BE2C (cell line): ENCODE data around the gene TMEM151A.

Experiments used
- DNase-seq: peaks from one replicate; pipeline ENCODE4 v3.0.0-alpha.2; 2020
- H3K27me3 ChIP-seq: fragments of 250-450 bp; sonication (Bioruptor Pico); 2 replicates; pipeline ENCODE4 v1.5.1; 2020; ENCODE audit warnings: mild to moderate bottlenecking
- H3K36me3 ChIP-seq: fragments of 250-450 bp; sonication (Bioruptor Pico); 2 replicates; pipeline ENCODE4 v1.5.1; 2020; ENCODE audit warnings: mild to moderate bottlenecking
- H3K4me1 ChIP-seq: fragments of 250-450 bp; sonication (Bioruptor Pico); 2 replicates; pipeline ENCODE4 v1.5.1; 2020
- H3K4me3 ChIP-seq: 2 replicates; pipeline ENCODE4 v1.5.1; 2011; ENCODE audit warnings: low read depth, low read length
- H3K9me3 ChIP-seq: fragments of 250-450 bp; sonication (Bioruptor Pico); 2 replicates; pipeline ENCODE4 v1.5.1; 2020
- CTCF ChIP-seq: IDR thresholded peaks from 2 replicates; pipeline ENCODE4 v1.5.1; 2012; ENCODE audit warnings: mild to moderate bottlenecking, low read depth, low read length

TMEM151A gene

DNA sequence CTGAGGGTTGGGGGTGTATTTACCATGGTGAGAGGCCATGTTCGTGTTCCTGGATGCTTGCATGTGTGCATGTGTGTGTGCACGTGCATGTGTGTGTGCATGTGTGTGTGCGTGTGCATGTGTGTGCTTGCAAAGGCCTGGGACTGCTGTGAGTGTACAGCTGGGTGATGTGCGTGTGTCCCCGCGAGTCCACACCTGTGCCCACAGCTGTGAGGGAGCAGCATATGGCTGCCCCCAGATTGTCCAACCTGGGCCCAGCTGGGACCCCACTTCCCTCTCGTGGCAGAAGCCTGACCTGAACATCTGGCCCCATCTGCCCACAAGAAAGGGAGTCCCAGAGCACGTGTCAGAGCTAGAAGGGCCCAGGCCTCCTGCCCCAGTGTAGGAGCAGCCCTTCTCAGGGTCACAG, 33.6 kb downstream of the TMEM151A start:
- Histone ChIP-seq H3K4me1 (peaks cover 22% of the 10 kb centered on the region), H3K27me3 (no peaks in the 10 kb centered on the region), H3K9me3 (no peaks in the 10 kb centered on the region), H3K4me3 (no peak overlapping the region), H3K36me3 (no peaks in the 10 kb centered on the region)
- no peak for DNase-seq
- TF ChIP-seq CTCF = no peak

DNA sequence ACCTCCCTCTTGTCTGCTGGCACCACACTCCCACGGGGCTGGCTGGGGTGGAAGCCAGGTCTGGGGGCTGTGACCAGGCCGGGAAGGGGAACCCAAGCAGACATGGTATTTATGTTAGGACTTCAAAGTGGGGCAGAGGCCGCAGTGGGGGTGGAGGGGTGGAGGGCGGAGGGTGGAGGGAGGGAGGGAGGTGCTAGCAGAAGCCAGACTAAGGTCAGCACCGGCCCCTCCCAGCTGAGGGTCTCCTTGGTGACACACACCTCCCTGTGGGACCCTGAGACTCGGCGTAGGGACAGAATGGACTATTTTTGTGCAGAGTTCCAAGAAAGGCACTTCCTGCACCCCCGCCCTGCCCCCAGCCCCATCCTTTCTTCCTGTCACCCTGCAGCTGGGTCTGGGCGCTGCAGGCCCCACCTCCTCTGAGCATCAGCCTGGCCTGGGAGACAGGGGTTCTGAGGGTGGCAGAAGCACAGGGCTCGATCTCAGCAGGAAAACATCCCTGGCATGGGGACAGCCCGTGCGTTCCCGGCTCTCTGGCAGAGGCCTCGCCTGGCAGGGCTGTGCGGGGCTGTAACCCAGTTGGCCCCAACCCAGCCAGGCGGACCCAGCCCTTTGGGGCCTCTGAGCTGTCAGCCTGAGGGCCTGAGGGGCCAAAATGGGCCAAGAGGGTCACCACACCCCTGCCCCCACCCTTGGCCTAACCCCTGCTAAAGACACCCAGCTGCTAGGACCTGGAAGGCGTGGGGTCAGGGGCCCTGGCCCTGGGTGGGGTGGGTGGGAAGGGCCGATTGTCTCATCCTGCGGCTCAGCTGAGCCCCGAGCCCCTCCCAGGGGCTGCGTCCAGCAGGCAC, 34.8 kb downstream of the TMEM151A start:
- no peak for TF ChIP-seq CTCF
- Histone ChIP-seq H3K4me3 (no peak overlapping the region), H3K27me3 (no peaks in the 10 kb centered on the region), H3K4me1 (peaks cover 22% of the 10 kb centered on the region), H3K9me3 (no peaks in the 10 kb centered on the region), H3K36me3 (no peaks in the 10 kb centered on the region)
- DNase-seq = no peak

- Histone ChIP-seq H3K27me3 (no peaks in the 10 kb centered on the region), H3K4me3 (no peak overlapping the region), H3K36me3 (no peaks in the 10 kb centered on the region), H3K4me1 (peaks cover 22% of the 10 kb centered on the region), H3K9me3 (no peaks in the 10 kb centered on the region)
- no peak for DNase-seq
- no peak for TF ChIP-seq CTCF
These were observed 35.7 kb downstream of the TMEM151A start for GRCh38 chr11:66327171-66328030.

- H3K4me3 ChIP-seq = no peak overlapping the region
- H3K4me1 ChIP-seq = peaks cover 22% of the 10 kb centered on the region
- H3K9me3 ChIP-seq = no peaks in the 10 kb centered on the region
- no peaks in the 10 kb centered on the region for H3K27me3 ChIP-seq
- H3K36me3 ChIP-seq = no peaks in the 10 kb centered on the region
- no peak for TF ChIP-seq CTCF
- no peak for DNase-seq
These were observed 36.3 kb downstream of the TMEM151A start for GRCh38 chr11:66328031-66328301.

DNA sequence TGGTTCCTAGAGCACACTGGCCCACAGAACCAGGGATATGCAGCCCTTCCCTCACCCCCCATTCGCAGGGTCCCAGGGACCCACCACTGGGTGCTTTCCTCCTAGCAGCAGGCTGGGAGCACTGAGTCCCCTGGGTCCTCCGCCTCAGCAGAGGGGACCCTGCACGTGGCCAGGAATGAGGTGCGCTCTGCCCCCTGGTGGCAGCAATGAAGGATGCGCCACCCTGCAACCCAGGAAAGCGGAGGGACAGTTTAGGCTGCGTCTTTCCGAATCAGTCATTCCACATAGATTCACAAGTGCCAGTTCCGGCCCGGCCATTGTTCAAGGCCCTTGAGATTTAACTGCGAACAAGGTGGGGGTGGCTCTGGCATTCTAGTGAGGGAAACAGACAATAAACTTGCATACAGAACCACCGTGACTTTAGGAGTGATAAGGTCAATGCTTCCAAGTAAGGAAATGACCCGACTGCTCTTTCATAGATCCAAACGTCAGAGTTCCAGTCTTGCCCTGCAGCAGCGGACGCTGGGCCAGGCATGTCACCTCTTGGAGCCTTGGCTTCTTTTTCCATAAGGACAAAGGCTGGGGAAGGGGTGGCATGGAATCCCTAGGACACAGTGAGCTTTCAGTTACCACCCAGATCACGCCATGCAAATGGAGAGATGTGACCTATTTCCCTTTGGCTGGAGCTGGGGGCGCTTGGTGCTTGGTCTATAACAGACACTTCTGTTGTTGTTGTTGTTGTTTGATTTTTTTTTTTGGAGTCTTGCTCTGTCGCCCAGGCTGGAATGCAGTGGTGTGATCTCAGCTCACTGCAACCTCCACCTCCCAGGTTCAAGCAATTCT, 36.8 kb downstream of the TMEM151A start:
- Histone ChIP-seq H3K27me3 (no peaks in the 10 kb centered on the region), H3K4me3 (peak overlapping the region; percentile 32), H3K9me3 (no peaks in the 10 kb centered on the region), H3K4me1 (peaks cover 22% of the 10 kb centered on the region), H3K36me3 (no peaks in the 10 kb centered on the region)
- DNase-seq = peak; percentile 90
- TF ChIP-seq CTCF = peak; percentile 88
